HepG2 (cell line): ENCODE results near the gene CLIC3. TPM values are rescaled to one million over a fixed set of nuclear protein-coding genes. Genes with fewer than 3 reads are reported as not detected.
A peak's percentile ranks its signal among the peaks of the same experiment; 100 is the strongest.

Experiments used
- GABPB1 ChIP-seq: IDR thresholded peaks from 2 replicates; pipeline ENCODE4 v1.6.1; 2016; ENCODE audit warnings: mild to moderate bottlenecking, missing genetic modification reagents, moderate library complexity, missing compliant biosample characterization
- GPN1 ChIP-seq: sonication (generic); formaldehyde crosslinking; IDR thresholded peaks from 2 replicates; pipeline ENCODE4 v1.5.1; 2020; ENCODE audit warnings: missing genetic modification reagents, borderline replicate concordance
- HDAC2 ChIP-seq: sonication (generic); formaldehyde crosslinking; IDR thresholded peaks from 2 replicates; pipeline ENCODE4 v1.4.0; 2020; ENCODE audit warnings: missing genetic modification reagents
- KDM5B ChIP-seq: sonication (generic); formaldehyde crosslinking; IDR thresholded peaks from 2 replicates; pipeline ENCODE4 v1.4.0; 2020; ENCODE audit warnings: missing genetic modification reagents, mild to moderate bottlenecking, borderline replicate concordance
- MEIS2 ChIP-seq: sonication (generic); formaldehyde crosslinking; IDR thresholded peaks from 2 replicates; pipeline ENCODE4 v1.9.0; 2021; ENCODE audit warnings: mild to moderate bottlenecking, missing genetic modification reagents
- NFIB ChIP-seq: sonication (generic); formaldehyde crosslinking; IDR thresholded peaks from 2 replicates; pipeline ENCODE4 v1.9.0; 2021; ENCODE audit warnings: missing genetic modification reagents, mild to moderate bottlenecking, borderline replicate concordance
- SP1 ChIP-seq, 2 experiments: fragments of 450-650 bp in 1 of 2; sonication (generic) in 1 of 2; formaldehyde crosslinking in 1 of 2; IDR thresholded peaks; 2 replicates each; pipeline versions ENCODE4 v1.4.0 to v1.6.1; 2016 to 2020; ENCODE audit warnings: missing genetic modification reagents in 1 of 2
- ZFP41 ChIP-seq: sonication (generic); formaldehyde crosslinking; IDR thresholded peaks from 2 replicates; pipeline ENCODE4 v1.4.0; 2020; ENCODE audit warnings: mild to moderate bottlenecking, missing genetic modification reagents, borderline replicate concordance
- ZNF292 ChIP-seq: sonication (generic); formaldehyde crosslinking; IDR thresholded peaks from 2 replicates; pipeline ENCODE4 v1.8.1; 2022; ENCODE audit warnings: mild to moderate bottlenecking, low read depth, missing genetic modification reagents, borderline replicate concordance
- ZSCAN29 ChIP-seq: sonication (generic); formaldehyde crosslinking; conservative IDR thresholded peaks from 2 replicates; pipeline ENCODE4 v1.4.0; 2020; ENCODE audit warnings: mild to moderate bottlenecking, missing genetic modification reagents
- polyA plus RNA-seq, 8 experiments: library from polyadenylated mRNA; depleted of rRNA in 3 of 8; stranded (reverse) in 7 of 8; unstranded in 1 of 8; fragments of >200 nt; fragmentation: Illumina TruSeq in 4 of 8; extraction: Trizol in 4 of 8; gene quantifications; 2 replicates each; pipeline versions ENCODE4 v1.2.1 to v1.2.3, GENCODE V29; 2011 to 2016; ENCODE audit warnings: low read depth in 4 of 8, missing spikeins in 1 of 8, mixed read lengths in 1 of 8; ENCODE audit not compliant: insufficient read depth in 1 of 8
- total RNA-seq, 5 experiments: library from RNA; depleted of rRNA; stranded (reverse); fragments of >200 nt; fragmentation: Illumina TruSeq; extraction: Trizol; gene quantifications; 2 replicates each; pipeline ENCODE4 v1.2.3, GENCODE V29; 2016; ENCODE audit warnings: low read depth in 1 of 5
- TF ChIP-seq, protein P1 (sequence below): sonication (generic); formaldehyde crosslinking; IDR thresholded peaks from 2 replicates; pipeline ENCODE4 v1.4.0; 2020; ENCODE audit warnings: mild to moderate bottlenecking, missing genetic modification reagents
- TF ChIP-seq, protein P2 (sequence below): sonication (generic); formaldehyde crosslinking; IDR thresholded peaks from 2 replicates; pipeline ENCODE4 v1.9.0; 2022; ENCODE audit warnings: low read depth, missing genetic modification reagents

Gene CLIC3
- total and polyA plus RNA-seq, 2 of the 13 experiments (the other 11 are each of a cell fraction or from before 2014, with no cell fraction given), result 0.51 to 1.5 TPM

DNA sequence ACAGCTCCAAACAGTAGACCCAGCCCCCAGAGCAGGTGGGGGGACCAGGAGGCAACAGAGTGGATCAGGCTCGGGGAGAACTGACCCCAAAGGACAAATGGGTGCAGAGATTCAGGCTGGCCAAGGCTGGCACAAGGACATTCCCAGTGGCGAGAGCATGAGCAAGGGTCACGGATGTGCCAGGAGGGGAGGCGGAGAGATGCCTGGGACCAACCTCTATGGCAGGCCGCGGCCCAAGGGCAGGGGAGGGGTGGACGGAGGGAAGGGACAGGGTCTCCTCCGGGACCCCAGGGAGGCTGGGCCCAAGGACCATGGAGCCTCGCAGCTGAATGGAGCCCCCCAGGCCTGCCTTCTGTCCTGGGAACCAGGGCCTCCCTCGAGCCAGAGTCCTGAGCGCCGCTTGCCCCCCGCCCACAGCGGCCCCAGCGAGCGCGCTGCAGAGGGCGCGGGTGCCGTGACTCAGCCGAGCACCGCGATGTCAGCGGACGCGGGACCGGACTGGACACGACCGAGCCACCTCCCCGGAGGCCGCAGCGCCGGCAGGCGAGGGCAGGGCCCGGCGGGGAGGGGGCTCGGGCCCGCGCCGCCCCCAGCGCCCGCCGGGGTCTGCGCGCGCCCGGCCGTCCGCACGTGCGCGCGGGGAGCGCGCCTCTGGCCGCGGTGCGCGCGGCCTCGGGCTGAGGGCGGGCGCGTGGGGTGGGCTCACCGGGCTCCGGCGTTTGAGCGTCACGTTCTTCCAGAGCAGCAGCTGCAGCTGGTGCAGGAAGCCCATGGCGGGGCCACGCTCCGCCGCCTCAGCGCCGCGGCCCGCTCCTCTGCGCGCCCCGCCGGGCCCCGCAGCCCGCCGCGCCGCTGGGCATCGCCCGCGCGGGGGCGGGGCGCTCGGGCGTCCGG, 31.2 kb upstream of the CLIC3 start, which contains the start of gene ABCA2 (continued):
- TF ChIP-seq SP1 (IDR thresholded peaks at IDR 0.05) (no peak), SP1 (CRISPR knock-in tag; IDR thresholded peaks at IDR 0.05) (no peak), GABPB1 (CRISPR knock-in tag) (peak; percentile 29; the same call in 1 of the 2 replicates), NFIB (CRISPR knock-in tag) (no peak), HDAC2 (CRISPR knock-in tag) (0 out of 2 replicates have a peak, but pooled peaks have one; percentile 8), KDM5B (peak; percentile 46; the same call in 1 of the 2 replicates), MEIS2 (CRISPR knock-in tag) (no peak), ZNF292 (CRISPR knock-in tag) (no peak), ZFP41 (no peak), ZSCAN29 (CRISPR knock-in tag) (no peak), GPN1 (CRISPR knock-in tag) (no peak)
- TF ChIP-seq, protein P1, sequence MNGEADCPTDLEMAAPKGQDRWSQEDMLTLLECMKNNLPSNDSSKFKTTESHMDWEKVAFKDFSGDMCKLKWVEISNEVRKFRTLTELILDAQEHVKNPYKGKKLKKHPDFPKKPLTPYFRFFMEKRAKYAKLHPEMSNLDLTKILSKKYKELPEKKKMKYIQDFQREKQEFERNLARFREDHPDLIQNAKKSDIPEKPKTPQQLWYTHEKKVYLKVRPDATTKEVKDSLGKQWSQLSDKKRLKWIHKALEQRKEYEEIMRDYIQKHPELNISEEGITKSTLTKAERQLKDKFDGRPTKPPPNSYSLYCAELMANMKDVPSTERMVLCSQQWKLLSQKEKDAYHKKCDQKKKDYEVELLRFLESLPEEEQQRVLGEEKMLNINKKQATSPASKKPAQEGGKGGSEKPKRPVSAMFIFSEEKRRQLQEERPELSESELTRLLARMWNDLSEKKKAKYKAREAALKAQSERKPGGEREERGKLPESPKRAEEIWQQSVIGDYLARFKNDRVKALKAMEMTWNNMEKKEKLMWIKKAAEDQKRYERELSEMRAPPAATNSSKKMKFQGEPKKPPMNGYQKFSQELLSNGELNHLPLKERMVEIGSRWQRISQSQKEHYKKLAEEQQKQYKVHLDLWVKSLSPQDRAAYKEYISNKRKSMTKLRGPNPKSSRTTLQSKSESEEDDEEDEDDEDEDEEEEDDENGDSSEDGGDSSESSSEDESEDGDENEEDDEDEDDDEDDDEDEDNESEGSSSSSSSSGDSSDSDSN, result peak; percentile 19; the same call in 1 of the 2 replicates
- TF ChIP-seq, protein P2, sequence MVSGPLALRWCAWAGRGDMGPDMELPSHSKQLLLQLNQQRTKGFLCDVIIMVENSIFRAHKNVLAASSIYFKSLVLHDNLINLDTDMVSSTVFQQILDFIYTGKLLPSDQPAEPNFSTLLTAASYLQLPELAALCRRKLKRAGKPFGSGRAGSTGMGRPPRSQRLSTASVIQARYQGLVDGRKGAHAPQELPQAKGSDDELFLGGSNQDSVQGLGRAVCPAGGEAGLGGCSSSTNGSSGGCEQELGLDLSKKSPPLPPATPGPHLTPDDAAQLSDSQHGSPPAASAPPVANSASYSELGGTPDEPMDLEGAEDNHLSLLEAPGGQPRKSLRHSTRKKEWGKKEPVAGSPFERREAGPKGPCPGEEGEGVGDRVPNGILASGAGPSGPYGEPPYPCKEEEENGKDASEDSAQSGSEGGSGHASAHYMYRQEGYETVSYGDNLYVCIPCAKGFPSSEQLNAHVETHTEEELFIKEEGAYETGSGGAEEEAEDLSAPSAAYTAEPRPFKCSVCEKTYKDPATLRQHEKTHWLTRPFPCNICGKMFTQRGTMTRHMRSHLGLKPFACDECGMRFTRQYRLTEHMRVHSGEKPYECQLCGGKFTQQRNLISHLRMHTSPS (CRISPR knock-in tag), result peak; percentile 20; the same call in 1 of the 2 replicates
